Measurements from ENCODE around the gene C5orf52.
"Not testable (repeated sequence)": the region's sequence is repeated elsewhere in the genome, so short reads cannot be mapped to it uniquely, and the experiment has no call there.

The C5orf52 gene

DNA sequence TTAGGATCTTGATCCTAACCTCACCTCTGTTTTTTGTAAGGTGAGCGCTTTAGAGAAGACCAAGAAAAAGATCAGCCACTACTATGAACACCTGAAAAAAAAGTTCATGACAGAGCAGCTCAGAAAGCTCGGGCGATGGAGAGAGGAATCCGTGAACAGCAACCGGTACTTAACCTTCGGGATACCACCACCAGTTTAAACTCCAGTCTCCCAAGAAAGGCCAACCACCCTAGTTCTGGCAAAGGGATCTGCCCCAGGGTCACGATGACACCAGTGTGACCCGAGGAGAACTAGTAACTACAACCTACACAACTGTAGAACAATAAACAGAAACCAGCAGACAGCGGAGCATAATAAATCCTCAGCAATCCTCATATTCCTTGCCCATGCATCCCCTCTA lies 8.5 kb downstream of the C5orf52 start:
- DNase-seq: no peak

DNA sequence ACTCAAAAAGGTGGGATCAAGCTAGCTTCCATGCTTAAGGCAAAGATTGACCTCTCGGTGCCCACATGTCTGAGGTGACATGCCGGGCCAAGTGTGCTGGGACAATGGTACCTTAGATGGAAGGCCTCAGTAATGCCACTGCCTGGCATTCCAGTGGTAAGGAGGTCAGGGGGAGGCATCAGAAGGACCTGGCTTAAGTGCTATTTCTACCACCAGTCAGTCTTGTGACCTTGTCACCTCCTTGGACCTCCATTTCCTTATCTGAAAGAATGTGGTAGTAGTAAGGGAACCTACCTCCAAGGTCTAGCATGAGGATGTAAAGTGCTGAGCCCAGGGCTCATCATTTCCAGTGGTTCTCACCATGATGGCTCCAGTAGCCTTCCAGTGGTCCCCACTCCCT lies 8.9 kb downstream of the C5orf52 start:
- no peak for DNase-seq

DNA sequence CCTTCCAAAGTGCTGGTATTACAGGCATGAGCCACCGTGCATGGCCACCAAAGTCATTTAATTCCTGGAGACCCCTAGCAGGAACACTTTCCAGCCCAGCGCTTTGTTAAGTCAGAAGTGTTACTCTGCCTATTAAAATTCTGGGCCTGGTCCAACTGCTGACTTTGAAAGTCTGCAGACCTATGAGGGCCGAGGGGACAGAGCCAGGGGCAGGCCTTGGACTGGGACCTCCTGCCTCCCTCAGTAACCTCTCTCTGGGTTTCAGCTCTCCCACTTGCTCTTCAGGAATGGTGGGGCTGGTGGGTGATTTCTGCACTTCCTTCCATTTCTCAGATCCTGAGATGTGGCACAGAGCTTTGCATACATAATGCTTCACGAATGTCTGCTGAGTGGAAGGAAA lies 9.7 kb downstream of the C5orf52 start:
- DNase-seq: no peak

DNA sequence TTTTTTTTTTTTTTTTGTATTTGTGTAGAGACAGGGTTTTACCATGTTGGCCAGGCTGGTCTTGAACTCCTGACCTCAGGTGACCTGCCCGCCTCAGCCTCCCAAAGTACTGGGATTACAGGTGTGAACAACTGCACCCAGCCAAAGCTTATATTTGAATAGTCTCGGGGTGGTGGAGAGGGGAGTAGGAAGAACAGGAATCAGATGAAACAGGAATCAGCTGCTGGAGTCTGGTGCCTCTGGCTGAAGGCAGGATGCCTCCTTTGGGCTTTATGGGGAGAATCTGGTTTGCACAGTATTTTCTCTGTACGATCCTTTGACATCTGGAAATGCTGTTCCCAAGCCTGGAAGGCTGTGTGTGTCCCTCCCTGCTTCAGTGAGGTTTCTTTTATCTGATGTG lies 10.9 kb downstream of the C5orf52 start:
- no peak for DNase-seq

DNA sequence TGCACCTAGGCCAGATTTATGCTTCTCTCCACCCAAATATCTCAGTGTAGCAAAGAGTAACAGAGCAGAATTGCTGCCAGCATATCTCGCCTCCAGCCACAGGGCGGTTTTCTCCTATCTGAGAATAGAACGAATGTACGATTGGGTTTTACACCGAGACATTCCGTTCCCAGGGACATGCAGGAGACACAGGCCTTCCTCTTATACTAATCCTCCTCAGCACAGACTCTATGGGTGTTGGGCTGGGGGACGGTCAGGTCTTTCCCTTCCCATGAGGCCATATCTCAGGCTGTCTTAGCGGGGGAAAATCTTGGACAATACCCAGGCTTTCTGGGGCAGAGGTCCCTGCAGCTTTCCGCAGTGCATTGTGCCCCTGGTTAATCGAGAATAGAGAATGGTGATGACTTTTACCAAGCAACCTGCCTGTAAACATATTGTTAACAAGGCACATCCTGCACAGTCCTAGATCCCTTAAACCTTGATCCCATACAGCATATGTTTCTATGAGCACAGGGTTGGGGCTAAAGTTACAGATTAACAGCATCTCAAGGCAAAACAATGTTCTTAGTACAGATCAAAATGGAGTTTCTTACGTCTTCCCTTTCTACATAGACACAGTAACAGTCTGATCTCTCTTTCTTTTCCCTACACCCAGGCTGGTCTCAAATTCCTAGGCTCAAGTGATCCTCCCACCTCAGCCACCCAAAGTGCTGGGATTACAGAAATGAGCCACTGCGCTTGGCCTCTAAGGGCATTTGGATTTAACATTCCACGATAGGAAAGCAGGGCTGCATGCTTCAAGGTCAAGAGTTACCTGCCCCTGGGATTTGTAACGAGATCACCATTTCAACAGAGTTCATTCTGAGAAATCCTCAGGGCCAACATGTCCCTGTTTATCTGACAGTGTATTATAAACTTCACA lies 15.2 kb downstream of the C5orf52 start:
- DNase-seq: not testable (repeated sequence)

DNA sequence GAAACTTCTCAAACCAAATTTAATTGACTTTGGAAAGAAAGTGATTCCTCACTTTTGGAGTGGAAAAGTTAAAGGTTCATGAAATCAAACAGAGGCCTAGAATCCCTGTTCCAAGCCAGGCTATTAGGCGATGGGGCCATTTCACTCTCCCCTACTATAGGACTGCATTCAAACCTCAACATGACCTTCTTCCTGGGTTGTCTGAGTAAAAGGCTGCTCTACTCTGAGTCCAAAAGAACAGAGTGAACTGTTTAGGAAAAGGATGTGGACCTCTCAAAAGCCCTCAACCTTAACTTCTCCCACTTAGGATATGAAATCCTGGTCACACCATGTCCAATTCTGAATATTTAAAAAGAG lies 15.8 kb downstream of the C5orf52 start:
- no peak for DNase-seq

DNA sequence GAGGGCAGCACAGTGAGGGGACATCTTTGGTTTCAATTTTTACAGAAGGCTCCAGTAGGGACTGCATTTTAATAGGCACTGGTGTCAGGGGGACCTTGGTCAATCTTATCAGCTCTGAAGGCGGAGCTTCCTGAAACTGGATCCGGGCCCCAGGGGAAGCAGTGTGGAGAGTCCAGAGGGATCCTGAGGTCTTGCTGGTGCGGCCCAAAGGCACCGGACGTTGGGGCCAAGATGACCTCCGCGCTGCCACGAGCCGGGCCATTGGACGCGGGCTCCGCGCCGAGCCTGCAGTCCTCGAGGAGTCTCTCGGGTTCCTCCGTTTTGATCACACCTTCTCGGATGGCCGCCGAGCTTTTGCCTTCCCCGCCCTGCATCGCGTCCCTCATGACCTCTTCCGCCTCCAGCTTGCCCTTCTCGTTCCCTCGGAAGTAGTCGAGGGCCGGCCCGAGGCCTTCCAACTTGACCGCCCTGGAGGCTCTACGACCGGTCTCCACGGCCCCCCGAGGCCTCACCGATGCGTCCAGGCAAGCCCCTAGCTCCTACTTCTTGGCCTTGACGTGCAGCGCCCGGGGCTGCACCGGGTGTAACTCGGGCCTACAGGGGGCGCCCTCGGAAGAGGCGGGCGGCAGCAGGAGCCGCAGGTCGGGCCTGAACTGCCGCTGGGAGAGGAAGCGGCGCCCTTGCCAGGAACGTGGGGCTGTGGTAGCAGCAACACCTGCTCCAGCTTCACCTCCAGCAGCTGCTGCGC lies 18.8 kb downstream of the C5orf52 start:
- no peak for DNase-seq

DNA sequence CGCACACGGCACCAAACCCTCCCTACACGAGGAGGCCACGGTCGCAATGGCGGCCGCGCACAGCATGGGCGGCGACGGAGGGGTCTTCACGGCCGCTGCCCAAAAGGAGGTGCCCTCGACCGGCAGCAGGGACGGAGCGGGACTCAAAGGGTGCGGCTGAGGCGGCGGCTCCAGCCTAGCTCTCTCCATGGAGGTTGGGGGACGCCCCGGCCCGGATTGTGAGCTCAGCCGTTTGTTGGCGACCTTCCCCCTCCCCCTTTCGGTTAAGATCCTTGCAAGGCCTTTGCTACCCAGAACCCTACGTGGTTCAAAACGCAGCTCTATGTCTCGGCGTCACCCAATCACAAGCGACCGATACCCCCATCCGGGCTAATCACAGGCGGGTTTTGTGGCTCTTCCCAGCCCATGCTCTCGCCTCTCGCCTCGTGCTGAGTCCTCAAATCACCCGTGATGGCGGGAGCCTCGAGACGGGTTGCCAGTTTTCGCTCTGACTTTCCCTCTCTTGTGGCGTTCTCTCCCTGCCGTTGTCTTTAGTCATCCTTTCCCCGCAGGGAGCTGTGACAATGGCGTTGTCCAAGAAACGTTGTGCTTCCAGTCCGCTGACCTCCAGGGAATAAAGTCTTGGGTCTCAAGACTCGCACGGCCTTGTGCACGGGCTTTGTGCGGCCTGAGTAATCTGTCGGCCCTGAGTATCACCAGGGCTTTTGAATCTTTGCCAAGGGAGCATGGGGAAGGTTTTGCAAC lies 19.5 kb downstream of the C5orf52 start:
- DNase-seq: no peak

DNA sequence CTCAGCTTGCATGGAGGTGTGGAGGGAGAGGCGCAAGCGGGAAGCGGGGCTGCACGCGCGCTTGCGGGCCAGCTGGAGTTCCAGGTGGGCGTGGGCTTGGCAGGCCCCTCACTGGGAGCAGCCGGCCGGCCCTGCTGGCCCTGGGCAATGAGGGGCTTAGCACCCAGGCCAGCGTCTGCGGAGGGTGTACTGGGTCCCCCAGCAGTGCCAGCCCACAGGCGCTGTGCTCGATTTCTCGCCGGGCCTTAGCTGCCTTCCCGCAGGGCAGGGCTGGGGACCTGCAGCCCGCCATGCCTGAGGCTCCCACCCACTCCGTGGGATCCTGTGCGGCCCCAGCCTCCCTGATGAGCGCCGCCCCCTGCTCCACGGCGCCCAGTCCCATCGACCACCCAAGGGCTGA lies 22.5 kb downstream of the C5orf52 start:
- not testable (repeated sequence) for DNase-seq

DNA sequence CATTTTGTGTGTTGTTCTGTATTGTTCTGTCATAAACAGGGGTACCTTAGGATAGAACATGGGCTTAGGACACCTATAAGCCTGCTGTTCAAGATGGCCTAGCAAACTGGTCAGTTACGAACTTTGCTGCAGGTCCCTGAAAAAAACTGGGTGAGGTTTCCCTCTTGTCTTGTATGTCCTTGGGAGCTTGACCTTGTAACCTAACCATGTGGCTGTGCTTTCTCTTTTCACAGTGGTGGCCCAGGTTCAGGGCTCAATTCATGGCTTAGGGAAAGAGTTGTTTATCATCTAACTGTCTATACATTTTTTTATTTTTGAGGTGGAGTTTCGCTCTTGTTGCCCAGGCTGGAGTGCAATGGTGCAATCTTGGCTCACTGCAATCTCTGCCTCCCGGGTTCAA lies 24.8 kb downstream of the C5orf52 start:
- DNase-seq: not testable (repeated sequence)

DNA sequence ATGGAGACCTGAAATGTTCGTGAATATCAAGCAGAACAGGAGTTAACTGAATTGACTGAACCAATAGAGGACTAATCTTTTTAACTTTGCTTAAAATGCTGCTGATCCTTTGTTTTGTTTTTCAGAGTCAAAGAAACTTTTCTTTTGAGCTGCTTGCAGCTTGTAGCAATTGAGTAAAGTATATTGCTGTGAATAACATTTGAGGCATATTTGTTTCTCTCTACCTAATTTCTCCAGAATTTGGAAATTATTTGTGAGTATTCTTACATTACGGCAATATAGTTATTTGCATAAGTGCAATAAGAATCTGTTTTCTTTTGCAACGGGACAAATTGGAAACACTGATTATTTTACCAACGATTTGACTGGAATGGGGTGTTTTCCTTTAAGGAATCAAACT lies 27.3 kb downstream of the C5orf52 start:
- not testable (repeated sequence) for DNase-seq

DNA sequence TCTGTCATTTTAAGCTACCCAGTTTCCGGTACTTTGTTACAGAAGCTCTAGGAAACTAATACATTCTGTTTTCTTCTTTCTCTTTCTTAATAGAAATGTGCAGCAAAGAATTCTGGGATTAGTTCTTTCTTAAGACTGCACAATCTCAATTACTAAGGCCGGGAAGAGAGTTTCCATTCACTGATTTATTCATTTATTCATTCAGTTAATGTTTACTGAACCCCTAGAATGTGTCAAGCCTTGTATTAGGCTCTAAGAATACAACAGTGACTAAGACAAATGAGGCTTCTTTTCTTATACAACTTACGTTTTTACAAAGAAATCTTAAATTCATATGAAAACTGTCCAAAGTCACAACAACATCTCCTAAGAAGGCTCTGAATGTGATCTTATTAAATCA lies 32.4 kb downstream of the C5orf52 start:
- no peak for DNase-seq

DNA sequence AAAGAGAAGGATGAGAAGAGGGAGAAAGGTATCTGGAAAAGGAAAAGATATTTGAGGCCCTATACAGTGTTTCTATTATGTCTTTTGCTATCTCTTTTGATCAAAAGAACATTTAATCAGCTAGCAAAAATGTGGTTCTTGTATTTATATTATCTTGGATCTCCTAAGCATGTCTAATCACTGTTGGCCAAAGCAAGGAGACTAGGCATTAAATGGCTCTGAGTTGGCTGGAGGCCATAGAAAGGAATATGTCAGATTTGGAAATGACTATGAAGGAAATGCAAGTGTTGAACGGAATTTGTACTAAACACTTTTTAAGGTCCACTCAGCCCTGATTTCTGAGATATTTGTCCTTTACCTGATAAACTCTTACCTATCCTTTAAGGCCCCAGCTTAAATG lies 37.5 kb downstream of the C5orf52 start:
- DNase-seq: no peak

DNA sequence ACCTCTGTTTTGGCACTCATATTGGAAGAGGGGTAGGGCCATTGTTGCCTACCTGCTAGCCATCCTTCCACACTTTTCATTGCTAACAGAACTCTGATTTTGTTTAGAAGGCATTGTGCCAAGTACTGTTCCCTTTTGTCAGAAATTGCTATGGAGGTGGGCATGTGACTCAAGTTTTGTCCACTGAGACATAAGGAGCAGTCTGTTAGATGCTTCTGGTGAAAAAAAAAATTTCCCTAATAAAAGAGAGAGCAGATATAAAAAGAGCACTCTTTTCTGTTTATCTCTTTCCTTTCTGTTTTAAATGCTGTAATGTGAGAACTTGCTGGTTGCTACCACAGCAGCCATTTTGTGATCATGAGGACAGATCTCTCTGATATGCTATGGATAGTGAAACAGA lies 38.0 kb downstream of the C5orf52 start:
- no peak for DNase-seq

DNA sequence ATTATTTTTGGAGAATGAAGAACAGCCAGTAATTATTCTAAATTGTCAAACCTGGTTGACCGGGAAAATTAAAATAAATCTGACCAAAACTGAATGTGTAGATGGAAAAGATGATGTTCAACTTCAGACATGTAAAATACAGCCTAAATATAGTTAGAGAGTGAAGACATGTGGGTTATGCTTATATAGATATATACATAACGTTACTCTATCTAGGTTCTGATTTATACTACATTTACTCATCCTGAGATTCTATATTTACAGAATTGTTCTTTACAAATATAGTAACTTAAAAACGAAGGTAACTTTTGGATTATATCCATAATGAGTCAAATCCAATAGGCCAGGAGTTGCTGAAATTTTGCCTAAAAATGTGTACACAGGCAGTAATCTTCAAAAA lies 39.1 kb downstream of the C5orf52 start:
- no peak for DNase-seq

DNA sequence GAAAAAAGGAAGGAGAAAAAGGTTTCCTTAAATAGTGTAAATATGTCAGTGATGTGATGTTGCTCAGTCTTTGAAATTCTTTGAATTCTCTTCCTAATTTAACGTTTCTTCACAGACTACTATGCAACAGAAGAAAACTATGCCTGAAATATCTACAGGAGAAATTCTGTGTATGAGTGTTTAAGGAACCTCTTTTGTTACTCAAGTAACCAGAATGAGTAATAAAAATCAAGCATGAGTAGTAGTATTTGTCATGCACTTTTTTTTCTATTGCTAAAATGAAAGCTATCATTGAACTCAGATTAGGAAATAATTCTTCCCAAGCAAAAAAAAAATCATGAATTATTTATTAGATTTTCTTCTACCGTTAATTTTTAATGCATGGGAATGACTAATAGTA lies 39.5 kb downstream of the C5orf52 start:
- DNase-seq: no peak

DNA sequence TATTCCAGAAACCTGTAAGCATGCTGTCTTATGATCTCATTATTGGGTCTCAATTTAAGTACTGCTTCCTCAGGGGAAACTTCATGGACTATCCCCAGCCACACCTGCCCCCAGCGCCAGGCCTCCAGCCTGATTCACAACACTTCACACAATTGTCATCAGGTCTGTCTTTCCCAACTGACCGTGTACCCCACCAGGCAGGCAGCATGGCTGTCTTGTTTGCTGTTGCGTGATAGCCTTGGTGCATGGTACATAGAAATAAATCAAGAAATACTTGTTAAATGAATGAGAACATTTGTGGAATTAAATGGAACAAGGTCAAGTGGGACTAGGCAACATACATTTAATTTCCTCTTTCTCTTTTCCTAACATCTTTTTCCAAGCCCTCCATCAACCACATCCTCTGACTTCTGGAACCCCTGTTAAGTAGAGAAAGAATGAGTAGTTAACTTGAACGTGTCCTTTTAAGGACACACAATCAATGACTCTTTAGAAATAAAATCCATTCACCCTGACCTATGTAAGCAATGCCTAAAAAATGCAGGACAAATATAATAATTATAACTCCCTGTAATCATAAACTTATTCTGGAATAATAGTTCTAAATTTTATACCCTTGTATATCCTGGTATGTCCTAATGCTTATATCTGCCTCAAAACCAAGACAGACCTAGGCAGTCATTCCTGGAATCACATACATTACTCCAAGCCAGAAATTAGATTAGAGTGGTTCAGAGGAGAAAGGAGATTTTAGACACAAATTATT lies 42.7 kb downstream of the C5orf52 start:
- no peak for DNase-seq

DNA sequence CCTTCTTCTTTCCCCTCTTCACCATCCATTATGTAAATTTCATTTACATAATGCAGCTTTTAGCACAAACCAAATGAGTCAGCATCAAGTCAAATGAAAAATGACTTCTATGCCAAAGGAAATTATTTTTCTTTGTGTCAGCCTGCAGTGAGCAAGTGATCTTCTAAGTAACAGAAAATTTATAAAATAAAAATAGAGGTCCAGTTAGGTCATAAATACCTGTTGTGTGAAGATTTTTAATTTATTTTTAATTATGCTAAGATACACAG lies 43.2 kb downstream of the C5orf52 start:
- DNase-seq: no peak

DNA sequence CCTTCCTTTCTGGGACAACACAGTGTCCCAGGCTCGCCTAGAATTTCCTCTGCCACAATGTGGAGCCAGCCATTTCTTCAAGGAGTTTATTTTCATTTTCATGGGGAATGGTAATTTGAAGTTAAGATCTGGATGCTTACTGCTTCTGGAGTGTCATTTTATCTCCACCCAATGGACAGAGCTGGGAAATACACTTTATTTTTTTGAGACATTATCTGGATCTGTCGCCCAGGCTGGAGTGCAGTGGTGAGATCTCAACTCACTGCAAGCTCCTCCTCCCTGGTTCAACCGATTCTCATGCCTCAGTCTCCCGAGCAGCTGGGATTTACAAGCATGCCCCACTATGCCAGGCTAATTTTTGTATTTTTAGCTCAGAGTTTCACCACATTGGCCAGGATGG lies 47.2 kb downstream of the C5orf52 start:
- peak; percentile 34 for DNase-seq

DNA sequence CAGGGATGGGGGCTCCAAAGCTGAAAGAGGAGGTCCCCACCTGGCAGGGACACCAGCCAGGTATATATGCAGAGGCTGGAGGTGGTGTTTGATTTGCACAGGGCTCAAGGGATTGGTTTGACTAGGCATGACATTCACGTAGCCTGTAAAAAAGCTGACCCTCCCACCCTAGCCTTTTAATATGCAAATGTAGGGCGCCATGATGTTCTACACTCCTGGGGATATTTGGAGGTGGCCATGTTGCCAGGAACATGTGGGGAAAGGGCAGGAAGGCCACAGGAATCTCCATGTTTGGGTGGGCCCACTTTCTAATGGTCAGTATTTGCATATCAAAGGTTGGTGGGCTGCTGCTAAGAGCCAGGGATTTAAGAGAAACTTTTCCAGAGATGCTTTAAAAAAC lies 47.9 kb downstream of the C5orf52 start:
- no peak for DNase-seq

DNA sequence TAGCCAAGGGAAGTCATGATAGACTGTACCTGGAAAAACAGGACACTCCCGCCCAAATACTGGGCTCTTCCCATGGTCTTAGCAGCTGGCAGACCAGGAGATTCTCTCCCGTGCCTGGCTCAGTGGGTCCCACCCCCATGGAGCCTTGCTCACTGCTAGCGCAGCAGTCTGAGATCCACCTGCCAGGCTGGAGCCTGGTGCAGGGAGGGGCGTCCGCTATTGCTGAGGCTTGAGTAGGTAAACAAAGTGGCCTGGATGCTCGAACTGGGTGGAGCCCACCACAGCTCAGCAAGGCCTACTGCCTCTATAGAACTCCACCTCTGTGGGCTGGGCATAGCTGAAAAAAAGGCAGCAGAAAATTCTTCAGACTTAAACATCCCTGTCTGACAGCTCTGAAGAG lies 49.8 kb downstream of the C5orf52 start:
- DNase-seq: no peak

DNA sequence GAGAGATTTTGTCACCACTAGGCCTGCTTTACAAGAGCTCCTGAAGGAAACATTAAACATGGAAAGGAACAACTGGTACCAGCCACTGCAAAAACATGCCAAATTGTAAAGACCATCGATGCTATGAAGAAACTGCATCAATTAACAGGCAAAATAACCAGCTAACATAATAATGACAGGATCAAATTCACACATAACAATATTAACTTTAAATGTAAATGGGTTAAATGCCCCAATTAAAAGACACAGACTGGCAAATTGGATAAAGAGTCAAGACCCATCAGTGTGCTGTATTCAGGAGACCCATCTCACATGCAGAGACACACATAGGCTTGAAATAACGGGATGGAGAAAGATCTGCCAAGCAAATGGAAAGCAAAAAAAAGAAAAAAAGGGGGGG lies 51.6 kb downstream of the C5orf52 start:
- not testable (repeated sequence) for DNase-seq

DNA sequence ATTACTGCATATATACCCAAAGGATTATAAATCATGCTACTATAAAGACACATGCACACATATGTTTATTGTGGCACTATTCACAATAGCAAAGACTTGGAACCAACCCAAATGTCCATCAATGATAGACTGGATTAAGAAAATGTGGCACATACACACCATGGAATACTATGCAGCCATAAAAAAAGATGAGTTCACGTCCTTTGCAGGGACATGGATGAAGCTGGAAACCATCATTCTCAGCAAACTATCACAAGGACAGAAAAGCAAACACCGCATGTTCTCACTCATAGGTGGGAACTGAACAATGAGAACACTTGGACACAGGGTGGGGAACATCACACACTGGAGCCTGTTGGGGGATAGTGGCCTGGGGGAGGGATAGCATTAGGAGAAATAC lies 55.3 kb downstream of the C5orf52 start:
- DNase-seq: not testable (repeated sequence)

Data from DMS79 treated with DMSO at 0.1 percent for 48 hours (cell line).